Measurements from ENCODE around the gene BRINP2.

The BRINP2 gene, protein sequence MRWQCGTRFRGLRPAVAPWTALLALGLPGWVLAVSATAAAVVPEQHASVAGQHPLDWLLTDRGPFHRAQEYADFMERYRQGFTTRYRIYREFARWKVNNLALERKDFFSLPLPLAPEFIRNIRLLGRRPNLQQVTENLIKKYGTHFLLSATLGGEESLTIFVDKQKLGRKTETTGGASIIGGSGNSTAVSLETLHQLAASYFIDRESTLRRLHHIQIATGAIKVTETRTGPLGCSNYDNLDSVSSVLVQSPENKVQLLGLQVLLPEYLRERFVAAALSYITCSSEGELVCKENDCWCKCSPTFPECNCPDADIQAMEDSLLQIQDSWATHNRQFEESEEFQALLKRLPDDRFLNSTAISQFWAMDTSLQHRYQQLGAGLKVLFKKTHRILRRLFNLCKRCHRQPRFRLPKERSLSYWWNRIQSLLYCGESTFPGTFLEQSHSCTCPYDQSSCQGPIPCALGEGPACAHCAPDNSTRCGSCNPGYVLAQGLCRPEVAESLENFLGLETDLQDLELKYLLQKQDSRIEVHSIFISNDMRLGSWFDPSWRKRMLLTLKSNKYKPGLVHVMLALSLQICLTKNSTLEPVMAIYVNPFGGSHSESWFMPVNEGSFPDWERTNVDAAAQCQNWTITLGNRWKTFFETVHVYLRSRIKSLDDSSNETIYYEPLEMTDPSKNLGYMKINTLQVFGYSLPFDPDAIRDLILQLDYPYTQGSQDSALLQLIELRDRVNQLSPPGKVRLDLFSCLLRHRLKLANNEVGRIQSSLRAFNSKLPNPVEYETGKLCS

DNA sequence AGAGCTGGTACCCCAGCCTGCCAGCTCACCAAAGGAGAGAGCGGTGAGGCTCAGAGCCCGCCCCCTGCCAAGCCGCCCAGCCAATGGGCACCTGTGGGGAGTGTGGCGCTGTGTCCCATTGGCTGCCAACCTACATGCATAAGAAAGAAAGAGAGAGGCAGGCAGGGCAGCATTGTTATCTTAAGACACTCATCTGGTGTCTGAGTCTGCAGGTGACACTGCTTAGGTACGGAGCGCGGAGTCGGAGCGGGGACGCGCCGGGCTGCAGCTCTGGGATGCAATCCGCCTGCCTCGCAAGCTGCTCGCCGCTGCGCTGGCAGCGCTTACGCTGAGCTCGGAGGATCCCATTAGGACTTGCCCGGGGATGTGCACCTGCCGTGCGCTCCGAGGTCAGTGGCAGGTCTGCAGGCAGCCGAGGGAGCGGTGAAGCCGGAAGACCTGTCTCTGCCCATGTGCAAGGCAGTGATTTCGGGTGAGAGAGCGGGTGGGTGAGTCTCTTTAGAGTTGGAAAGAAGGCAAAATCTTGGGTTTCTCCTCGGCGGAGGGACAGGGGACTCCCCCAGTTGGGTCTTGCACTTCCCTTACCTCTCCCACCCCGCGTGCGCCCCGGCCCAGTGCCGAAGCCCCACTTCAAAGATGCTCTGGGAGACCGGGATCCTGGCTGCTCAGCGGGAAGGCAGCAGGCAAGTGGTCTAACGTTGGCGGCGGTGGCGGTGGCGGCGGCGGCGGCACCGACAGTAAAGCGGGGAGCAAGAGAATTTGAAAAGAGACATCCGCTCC, at the start of gene BRINP2:
TSS of gene BRINP2 (plus strand) at position 203 of the 780 bp plus-strand sequence. CDS start 58,919 bp downstream, outside the sequence.
- DNase-seq, result peak; percentile 88

DNA sequence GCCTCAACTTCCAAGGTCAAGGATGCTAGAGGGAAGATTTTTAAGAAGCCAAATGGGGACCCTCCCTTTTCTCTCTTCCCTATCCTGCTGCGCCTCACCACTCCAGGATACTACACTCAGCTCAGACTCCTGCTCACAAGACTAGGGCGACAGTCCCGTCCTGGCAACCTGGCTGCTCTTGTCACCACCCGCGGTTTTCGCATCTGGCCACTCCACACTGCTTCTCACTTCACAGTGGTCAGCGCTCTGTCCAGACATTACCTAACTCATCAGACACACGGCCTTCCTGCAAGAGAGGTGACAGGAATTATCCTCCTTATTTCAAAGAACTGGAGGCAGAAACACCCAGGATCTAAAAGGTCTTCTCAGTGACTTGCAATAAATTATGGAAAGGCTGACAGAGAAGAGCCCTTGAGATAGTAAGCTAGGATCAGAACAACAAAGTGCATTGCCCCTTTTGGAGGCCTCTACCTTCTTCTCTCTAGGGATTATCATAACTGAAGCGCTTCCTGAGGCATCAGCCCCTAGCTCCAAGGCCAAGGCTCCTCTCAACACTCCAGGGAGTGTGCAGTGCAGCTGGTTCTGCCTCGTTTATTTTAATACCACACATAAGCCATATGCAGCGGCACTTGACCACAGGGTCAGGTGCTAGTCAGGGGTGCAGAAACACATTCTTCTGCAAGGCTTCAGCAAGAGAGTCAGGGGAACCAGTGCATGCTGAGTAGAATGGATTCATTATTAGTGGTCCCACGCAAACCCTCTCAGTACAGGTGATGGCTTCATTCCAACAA, 48.1 kb upstream of the BRINP2 start:
- DNase-seq, result no peak

DNA sequence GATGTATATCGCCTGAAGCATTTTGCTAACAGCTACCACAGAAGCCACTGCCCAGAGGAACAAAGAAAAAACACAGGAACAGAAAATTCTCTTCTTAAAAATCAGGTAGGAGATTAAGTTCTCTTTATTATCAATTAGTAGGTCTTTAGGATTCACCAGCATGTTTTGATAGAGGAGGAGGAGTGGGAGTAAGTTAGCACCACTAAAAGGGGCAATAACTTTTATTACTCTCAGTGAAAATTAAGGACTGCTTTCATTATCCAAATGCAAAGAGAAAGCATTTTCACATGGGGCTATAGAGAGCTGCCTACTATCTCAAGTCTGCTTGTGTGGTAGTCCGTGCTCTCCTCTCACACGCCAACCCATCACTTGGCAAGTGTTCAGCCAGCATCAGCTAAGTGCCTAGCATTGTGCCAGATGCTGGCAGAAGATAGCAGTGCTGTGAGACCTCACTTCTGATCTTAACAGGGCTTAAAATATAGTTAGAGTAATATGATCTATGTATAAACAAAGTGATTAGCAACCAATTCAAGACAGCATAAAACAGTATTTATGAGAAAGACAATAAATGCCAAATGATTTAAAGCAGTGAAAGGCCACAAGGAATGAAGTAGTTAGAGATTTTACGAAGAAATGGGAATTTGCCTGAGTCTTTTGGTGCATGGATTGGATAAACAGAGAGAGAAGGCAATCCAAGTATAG, 46.0 kb upstream of the BRINP2 start:
- no peak for DNase-seq

DNA sequence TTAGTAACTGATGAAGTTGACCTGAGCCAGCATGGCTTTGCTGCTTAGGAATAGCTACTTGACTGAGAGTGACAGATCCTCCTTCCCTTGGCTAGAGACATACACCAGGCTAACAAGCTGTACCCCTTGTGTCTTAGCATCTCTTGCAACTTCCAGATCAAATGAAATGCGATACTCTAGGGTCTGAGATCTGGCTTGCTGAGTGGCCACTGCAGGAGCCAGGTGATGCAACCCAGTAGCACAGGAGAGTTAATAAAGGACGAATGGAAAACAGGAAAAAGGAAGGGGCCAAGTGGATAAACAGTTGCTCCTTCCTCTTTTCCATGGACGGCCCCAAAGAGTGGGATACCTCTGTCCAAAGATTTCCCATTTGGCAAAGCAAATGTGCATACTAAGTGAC, 44.5 kb upstream of the BRINP2 start:
- DNase-seq, result no peak

GRCh38 chr1:177128665-177129281, 42.0 kb upstream of the BRINP2 start:
- no peak for DNase-seq

- DNase-seq, result no peak
These were observed 40.3 kb upstream of the BRINP2 start for GRCh38 chr1:177130451-177130945.

DNA sequence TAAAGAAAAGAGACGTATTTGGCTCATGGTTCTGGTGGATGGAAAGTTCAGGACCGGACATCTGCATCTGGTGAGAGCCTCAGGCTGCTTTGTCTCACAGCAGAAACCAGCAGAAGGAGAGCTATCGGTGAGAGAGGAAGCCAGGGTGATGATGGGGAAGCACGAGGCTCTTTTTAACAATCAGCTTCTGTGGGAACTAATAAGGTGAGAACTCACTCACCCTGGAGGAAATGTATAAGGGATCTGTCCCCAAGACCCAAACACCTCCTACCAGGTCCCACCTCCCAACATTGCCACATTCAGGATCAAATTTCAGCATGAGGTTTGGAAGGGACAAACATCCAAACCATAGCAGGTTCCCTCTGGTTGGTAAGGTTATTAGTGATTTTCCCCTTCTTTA, 39.0 kb upstream of the BRINP2 start:
- DNase-seq, result no peak

GRCh38 chr1:177132141-177132540, 38.6 kb upstream of the BRINP2 start:
- no peak for DNase-seq

DNA sequence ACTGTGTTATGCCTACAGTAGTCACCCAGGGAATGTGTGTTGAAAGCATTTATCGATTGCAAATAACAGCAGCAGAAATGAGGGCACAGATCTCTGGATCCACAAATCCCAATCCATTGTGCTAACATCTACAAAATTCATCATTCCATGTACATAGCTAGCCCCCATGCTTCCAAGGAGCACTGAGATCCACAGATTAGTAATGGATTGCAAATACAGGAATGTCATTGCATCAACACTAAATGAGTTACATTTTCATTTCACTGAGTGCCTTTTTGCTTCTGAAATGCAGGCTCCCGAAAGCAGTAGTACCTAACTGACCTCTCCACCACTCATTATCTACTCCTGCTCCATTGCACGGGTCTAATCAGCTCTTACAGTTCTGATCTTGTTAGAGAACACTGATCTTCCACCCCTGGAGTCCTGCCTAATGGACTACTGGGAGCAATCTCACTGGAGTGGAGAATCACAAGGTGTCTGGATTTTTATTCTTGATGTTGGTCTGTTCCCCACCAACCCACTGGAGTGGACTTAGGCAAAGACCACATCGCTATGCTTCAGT, 36.7 kb upstream of the BRINP2 start:
- no peak for DNase-seq

DNA sequence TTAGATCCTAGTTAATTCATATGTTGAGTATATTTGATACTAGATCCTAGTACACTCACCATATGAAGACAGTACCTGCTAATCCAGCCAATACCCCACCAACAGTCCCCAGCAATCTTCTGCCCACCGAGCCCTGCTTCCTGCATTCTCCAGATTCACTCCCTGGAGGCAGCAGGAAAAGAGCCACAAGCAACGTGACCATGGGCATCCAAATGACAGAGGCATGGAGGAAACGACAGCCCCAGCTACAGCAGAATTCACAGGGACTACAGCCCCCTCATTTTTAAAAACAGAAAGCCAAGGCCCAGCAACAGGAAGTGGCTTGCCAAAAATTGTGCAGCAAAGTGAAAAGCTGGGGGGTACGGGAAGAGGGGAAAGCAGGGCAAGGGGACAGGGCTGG, 35.5 kb upstream of the BRINP2 start:
- DNase-seq, result no peak

- no peak for DNase-seq
These were observed 32.9 kb upstream of the BRINP2 start for GRCh38 chr1:177137814-177138213.

DNA sequence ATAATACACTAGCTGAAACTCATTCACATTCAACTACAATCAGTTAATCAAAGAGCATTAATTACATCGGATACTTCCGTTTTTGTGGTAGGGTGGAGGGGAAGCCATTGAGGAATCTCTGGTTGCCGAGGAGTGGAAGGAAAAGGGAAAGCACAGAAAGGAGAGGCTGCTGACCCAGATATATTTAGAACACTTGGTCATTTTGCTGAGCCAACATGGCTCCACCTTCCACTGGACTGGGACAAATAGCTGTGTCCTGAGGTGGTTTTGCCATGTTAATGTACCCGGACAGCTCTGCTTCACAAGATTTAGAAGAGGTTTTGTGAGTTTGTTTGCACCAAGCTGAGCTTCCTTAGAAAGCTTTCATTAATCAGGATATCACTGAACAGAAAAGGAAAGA, 32.4 kb upstream of the BRINP2 start:
- DNase-seq, result no peak

GRCh38 chr1:177142010-177142409, 28.7 kb upstream of the BRINP2 start:
- no peak for DNase-seq

- DNase-seq, result no peak
These were observed 27.9 kb upstream of the BRINP2 start for GRCh38 chr1:177142791-177143271.

- no peak for DNase-seq
These were observed 25.4 kb upstream of the BRINP2 start for GRCh38 chr1:177145106-177146070.

- no peak for DNase-seq
These were observed 24.3 kb upstream of the BRINP2 start for GRCh38 chr1:177146499-177146898.

DNA sequence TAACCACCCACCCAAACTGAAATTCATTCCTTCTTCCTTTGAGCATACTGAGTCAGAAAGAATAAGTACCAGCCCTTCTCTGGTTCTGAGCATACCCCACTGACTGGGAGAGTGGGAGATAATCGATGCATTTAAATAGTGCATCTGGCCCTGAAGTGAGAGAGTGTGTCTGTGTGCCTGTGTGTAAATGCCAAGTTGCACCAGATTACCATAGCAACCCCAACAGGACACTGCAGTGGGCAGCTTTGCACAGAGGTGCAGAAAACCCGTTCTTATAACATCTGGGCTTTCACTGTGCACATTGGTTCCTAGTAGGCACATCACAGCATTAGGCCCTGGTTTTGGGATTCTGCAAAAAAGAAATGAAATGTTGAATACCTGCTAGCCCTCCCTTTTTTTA, 8.5 kb upstream of the BRINP2 start:
- no peak for DNase-seq

DNA sequence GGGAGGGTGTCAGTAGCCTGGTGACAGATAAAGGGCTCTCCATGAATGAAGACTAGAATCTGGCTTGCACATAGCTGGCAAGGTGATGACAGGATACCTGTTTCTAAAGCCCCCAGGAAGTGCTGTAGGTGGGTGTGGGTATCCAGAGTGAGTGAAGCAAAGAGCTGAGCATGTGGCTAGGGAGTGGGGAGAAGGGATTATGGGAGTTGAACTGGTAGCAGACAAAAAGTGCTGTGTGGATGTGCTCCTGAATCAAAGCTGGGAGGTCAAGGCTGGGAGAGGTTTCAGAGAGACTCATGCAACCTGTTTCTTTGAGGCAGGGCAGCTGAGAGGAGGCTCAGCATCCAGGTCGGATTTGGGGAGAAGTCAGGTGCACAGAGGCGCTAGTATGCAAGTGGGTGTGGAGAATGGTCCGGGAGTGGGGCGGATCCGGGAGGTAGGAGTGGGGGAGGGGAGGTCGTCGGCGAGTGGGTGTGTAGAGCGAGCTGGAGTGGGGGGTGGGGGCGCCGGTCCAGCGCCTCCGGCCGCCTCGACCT, 6.8 kb upstream of the BRINP2 start:
- peak; percentile 57 for DNase-seq

DNA sequence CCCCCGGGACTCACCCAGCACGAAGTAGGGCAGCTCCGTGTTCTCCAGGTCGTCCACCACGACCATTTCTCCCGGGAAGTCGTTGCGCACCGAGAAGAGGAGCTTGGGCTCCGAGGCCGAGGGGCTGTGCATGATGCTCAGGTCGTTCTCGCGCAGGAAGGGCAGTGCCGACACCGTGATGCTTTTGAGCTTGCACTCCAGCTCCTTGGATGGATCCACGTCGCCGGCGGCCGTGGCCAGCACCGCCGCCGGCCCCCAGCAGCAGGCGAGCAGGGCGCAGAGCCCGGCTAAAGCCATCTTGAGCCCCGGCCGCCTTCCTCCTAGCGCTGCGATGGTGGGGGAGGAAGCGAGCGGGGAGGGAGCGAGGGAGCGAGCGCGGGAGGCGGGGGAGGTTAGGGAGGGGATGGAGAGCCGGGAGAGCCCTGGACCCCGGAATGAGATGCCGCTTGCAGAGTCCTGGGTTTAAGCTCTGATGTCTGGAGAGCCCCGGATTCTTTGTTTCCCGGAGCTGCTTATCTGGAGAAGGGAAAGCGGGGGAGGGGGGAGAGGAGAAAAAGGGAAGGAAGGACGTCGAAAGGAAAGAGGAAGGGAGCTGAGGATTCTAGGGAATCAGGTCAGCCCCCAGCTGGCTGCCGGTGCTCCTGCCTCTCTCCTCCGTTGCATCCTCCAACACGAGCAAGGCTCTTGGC, 6.2 kb upstream of the BRINP2 start, which contains the start of gene ASTN1:
TSS of gene ASTN1 (minus strand) at position 333 of the 689 bp plus-strand sequence. CDS start at position 297, 36 bp downstream.
- DNase-seq, result peak; percentile 76
